Right cardiac atrium (tissue), 5 donors: ENCODE data around the gene PPP1R1B. TPM values are rescaled to one million over a fixed set of nuclear protein-coding genes. Genes with fewer than 3 reads are reported as not detected.
A peak's percentile ranks its signal among the peaks of the same experiment; 100 is the strongest.

Source experiments
- ATAC-seq, 2 donors: fragments of 200-7000 bp; cut with Tn5 transposase; one replicate each; pipeline versions ENCODE4 v1.8.0 to v1.9.1; 2020; ENCODE audit warnings: moderate library complexity in 2 of 2, mild to moderate bottlenecking in 1 of 2
- DNase-seq, 3 donors: peaks; one replicate each; pipeline ENCODE4 v3.0.0-alpha.2; 2020
- H3K27ac ChIP-seq: one replicate; pipeline ENCODE4 v1.5.1; 2013; ENCODE audit warnings: mild to moderate bottlenecking, low read length, control low read depth, moderate library complexity
- H3K27me3 ChIP-seq: one replicate; pipeline ENCODE4 v1.6.1; 2013; ENCODE audit not compliant: control insufficient read depth, insufficient read depth
- H3K4me1 ChIP-seq: one replicate; pipeline ENCODE4 v1.6.1; 2013; ENCODE audit warnings: low read length; ENCODE audit not compliant: control insufficient read depth, insufficient read depth
- H3K4me3 ChIP-seq: one replicate; pipeline ENCODE4 v1.5.1; 2013; ENCODE audit warnings: low read length, control low read depth
- H3K9me3 ChIP-seq: one replicate; pipeline ENCODE4 v1.6.1; 2013; ENCODE audit warnings: low read length; ENCODE audit not compliant: control insufficient read depth
- WGBS: extraction: QIAGEN DNeasy Blood & Tissue Kit; methylation state at CpG from one replicate; pipeline ENCODE4 v1.1.7; 2013; 5-methylcytosine and 5-hydroxymethylcytosine counted together
- intact Hi-C, 4 donors: fragments of 100-400 bp; cut with DNase I; formaldehyde crosslinking; loops; one replicate each; pipeline versions ENCODE4 v1.11.0 to v1.14.0; 2022 to 2023
- polyA plus RNA-seq: library from polyadenylated mRNA; stranded (reverse); fragments of 200-250 nt; gene quantifications from one replicate; pipeline ENCODE4 v1.2.3, GENCODE V29; 2013
- total RNA-seq, 4 donors: library from RNA; stranded (reverse); fragmentation: NEBNext Ultra II Directional; extraction: Animal tissue kit (Norgen Biotek cat#: 25700); gene quantifications; one replicate each; pipeline ENCODE4 v1.2.1, GENCODE V29; 2021
- donor health status: healthy with polysubstance abuse.
- donor health status: DM: no; HTN: yes; CAD: no.
- donor health status: DM: no; HTN: no; CAD: no.
- donor health status: DM: no; HTN: yes; CAD: no; lungs with severe emphysema.
- donor health status: DM: yes; HTN: yes; CAD: no.

Gene PPP1R1B
- total and polyA plus RNA-seq, 5 donors = 2.0 to 6.6 (median 2.6) TPM

GRCh38 chr17:39595294-39595693 lies 31.5 kb upstream of the PPP1R1B start:
- Histone ChIP-seq H3K9me3 (no peaks in the 10 kb centered on the region), H3K4me3 (no peak overlapping the region), H3K4me1 (no peaks in the 10 kb centered on the region), H3K27ac (no peak overlapping the region), H3K27me3 (no peaks in the 10 kb centered on the region)
- ATAC-seq (no peak), DNase-seq (no peak)
- intact Hi-C loops = no loop called here
- 18% methylated on average over 4 of the region's 4 CpGs for WGBS

DNA sequence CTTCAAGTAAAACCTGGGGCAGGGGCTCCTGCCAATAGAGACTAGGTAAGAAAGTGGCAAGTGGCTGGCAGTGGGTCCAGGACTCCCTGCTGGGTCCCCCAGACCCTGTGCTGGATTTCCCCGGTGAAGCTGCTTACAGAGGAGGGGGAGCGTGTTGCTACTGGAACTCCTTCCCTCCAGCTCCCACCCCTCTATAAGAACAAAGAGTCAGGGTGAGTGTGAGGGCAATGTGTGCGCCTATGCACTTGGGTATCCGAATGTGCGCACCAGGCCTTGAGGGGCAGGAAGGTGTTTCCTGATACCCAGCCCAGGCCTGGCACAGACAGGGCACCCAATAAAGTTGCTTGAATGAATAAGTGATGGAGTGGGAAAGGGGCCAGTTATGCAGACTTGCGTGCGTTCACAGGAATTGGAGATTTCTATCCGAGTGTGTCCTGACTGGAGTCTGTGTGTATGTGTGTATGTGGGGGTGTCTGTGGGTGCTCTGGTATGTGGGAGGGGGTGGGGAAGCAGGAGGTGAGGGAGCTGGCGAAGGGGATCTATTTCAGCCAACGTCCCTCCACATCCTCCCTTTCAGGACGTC lies 30.7 kb upstream of the PPP1R1B start:
- ATAC-seq (no peak), DNase-seq (no peak)
- intact Hi-C loops = no loop called here
- Histone ChIP-seq H3K27ac (no peak overlapping the region), H3K27me3 (no peaks in the 10 kb centered on the region), H3K4me1 (no peaks in the 10 kb centered on the region), H3K9me3 (no peaks in the 10 kb centered on the region), H3K4me3 (no peak overlapping the region)
- 14% methylated on average over 11 of the region's 11 CpGs for WGBS

DNA sequence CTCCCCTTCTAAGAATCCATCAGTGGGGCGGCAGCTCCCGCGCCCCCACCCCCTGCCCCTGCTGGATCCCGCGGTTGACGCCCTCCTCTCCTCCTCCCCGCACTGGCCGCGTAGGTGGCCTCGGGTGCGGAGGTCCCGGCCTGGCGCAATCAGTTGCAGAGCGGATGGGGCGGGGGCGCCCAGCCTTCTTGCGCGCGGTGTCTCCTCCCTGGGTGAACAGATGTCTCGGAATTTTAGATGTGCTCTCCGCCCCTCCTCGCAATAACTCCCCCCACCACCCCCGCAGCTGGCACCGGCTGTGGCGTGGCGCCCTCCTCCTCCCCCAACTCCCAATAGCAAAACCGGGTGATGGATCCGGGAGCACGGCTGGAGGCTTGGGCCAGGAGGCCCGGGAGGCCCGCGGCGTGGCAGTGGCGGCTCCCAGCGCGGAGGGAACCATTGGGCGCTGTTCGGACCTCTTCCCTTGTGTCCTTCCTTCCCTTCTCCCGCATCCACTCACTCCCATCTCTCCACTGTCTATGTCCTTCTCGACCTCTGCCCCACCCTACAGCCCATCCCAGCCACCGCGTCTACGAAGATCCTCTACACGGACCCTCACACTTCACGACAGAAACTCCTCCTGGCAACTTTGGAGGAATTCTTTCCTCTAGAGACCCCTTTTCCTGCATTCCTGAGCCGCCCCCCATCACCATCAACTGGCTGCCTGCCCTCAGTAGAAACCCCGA lies 30.0 kb upstream of the PPP1R1B start:
- H3K27ac ChIP-seq = no peak overlapping the region
- H3K4me1 ChIP-seq = no peaks in the 10 kb centered on the region
- no peaks in the 10 kb centered on the region for H3K9me3 ChIP-seq
- intact Hi-C loops = no loop called here
- no peak for DNase-seq
- H3K4me3 ChIP-seq = no peak overlapping the region
- ATAC-seq = no peak
- WGBS = 3% methylated on average over 47 of the region's 47 CpGs
- H3K27me3 ChIP-seq = no peaks in the 10 kb centered on the region

- no peaks in the 10 kb centered on the region for H3K4me1 ChIP-seq
- 7% methylated on average over 22 of the region's 22 CpGs for WGBS
- no peaks in the 10 kb centered on the region for H3K9me3 ChIP-seq
- no peak for DNase-seq
- no peaks in the 10 kb centered on the region for H3K27me3 ChIP-seq
- intact Hi-C loops = no loop called here
- no peak for ATAC-seq
- no peak overlapping the region for H3K4me3 ChIP-seq
- no peak overlapping the region for H3K27ac ChIP-seq
Measured at GRCh38 chr17:39597372-39598046, 29.2 kb upstream of the PPP1R1B start.

GRCh38 chr17:39598047-39598481 lies 28.7 kb upstream of the PPP1R1B start:
- no peaks in the 10 kb centered on the region for H3K9me3 ChIP-seq
- H3K4me1 ChIP-seq = no peaks in the 10 kb centered on the region
- H3K4me3 ChIP-seq = no peak overlapping the region
- H3K27ac ChIP-seq = no peak overlapping the region
- ATAC-seq (no peak), DNase-seq (no peak)
- H3K27me3 ChIP-seq = no peaks in the 10 kb centered on the region
- 10% methylated on average over 13 of the region's 13 CpGs for WGBS
- intact Hi-C loops = no loop called here

GRCh38 chr17:39598630-39599003 lies 28.1 kb upstream of the PPP1R1B start:
- WGBS = 4% methylated on average over 17 of the region's 17 CpGs
- intact Hi-C loops = no loop called here
- peak overlapping the region; percentile 18 for H3K4me3 ChIP-seq
- H3K9me3 ChIP-seq = no peaks in the 10 kb centered on the region
- H3K4me1 ChIP-seq = no peaks in the 10 kb centered on the region
- no peak for ATAC-seq
- no peak for DNase-seq
- H3K27me3 ChIP-seq = no peaks in the 10 kb centered on the region
- no peak overlapping the region for H3K27ac ChIP-seq

DNA sequence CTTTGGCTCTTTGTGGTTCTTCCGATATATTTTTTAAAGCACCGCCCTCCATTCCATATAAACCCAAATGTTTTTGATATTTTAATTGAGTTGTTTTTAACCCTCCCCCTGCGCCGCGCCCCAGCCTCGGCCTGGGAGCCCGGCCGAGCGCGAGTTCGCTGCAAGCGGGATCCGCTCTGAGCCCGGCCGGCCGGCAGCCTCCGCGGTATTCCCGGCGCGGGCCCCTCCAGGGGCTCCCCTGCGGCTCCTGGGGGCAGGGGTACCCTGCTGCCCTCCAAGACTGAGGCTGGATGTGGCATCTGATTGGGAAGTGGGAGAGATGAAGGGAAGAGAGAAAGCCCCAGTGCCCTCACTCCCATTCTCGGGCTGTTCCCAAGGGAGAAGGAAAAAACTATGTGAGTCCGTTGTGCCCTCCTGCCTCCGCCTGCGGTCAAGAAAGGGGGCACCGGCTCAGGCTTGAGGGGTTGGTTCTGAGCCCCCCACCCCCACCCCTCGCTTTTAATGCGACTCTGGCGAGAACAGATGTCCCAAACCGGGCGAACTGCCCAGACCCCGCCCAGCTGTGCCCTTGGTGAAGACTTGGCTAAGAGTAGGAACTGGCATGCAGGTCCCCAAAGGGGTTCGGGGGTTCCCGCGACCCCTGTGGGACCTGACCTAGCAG lies 27.6 kb upstream of the PPP1R1B start:
- DNase-seq (no peak), ATAC-seq (no peak)
- WGBS = 3% methylated on average over 36 of the region's 36 CpGs
- intact Hi-C loops = no loop called here
- Histone ChIP-seq H3K4me3 (peak overlapping the region; percentile 18), H3K27me3 (no peaks in the 10 kb centered on the region), H3K9me3 (no peaks in the 10 kb centered on the region), H3K27ac (no peak overlapping the region), H3K4me1 (no peaks in the 10 kb centered on the region)

- intact Hi-C loops = no loop called here
- Histone ChIP-seq H3K4me3 (no peak overlapping the region), H3K27ac (no peak overlapping the region), H3K4me1 (no peaks in the 10 kb centered on the region), H3K9me3 (no peaks in the 10 kb centered on the region), H3K27me3 (no peaks in the 10 kb centered on the region)
- DNase-seq (no peak), ATAC-seq (no peak)
- WGBS = 4% methylated on average over 28 of the region's 28 CpGs
Measured at GRCh38 chr17:39599665-39600231, 27.0 kb upstream of the PPP1R1B start.

DNA sequence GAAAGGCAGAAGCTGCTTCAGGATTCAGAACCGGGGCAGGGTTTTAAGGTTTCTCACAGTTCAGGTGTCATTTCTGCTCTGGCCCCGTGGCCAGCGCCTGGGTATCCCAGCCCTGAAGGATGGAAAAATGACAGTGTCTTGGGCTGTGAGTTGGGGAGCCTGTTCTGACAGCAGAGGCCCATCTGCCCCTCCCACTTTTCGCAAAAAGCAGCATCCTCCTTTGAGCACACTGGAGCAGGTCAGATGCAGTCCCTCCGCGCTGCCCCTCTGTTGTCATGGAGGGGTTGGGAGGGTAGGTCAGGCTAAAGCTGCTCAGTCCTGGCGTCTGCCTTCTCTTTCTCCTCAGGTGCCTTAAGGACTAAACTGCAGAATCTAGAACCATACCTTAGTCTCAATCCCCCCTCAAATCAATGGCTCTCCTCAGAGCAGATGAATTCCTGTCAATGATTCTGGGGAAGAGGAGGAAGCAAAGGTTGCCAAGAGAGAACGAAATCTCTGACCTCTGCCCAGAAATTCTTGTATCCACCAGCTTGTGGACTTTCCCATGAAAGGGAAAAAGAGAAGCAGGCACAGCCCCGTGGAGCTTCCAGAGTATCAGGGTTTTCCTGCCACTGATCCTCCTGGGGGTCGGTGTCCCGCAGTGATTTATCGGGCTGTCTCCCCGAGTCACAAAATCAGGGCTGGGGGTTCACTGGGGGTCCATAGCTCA lies 26.3 kb upstream of the PPP1R1B start:
- no peaks in the 10 kb centered on the region for H3K27me3 ChIP-seq
- DNase-seq = no peak
- WGBS = 5% methylated on average over 13 of the region's 13 CpGs
- intact Hi-C loops = no loop called here
- H3K4me3 ChIP-seq = no peak overlapping the region
- no peaks in the 10 kb centered on the region for H3K4me1 ChIP-seq
- H3K9me3 ChIP-seq = no peaks in the 10 kb centered on the region
- H3K27ac ChIP-seq = no peak overlapping the region
- ATAC-seq = no peak

DNA sequence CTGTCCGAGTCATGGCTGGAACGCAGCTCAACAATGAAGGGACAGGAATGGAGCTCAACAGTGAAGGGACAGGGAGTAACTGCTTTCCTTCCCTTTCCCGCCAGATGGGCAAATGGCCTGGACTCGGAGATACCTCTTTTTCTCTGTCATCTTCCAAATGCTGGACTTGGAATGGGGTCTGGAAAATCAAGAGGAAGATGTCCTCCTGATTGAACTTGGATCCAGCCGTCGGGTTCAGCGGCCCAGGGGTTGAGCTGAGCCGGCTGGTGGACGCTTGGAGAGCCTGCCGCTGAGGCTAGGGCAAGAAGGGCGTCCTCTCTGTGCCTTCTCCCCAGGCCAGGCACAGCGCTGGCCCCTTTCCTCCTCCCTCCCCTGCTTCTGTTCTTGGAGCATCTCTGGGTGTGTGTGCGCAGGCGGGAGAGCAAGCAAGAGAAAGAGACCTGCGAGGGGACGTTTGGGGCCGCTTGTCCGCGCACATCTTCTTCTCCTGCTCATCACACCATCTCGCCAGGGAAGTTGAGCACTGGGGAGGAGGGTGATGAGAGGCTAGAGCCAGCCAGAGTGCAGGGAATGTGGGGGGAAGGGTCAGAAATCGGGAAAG lies 25.7 kb upstream of the PPP1R1B start:
- DNase-seq (no peak), ATAC-seq (no peak)
- no peaks in the 10 kb centered on the region for H3K9me3 ChIP-seq
- H3K4me3 ChIP-seq = no peak overlapping the region
- 11% methylated on average over 21 of the region's 21 CpGs for WGBS
- peaks cover 3% of the 10 kb centered on the region for H3K4me1 ChIP-seq
- H3K27me3 ChIP-seq = no peaks in the 10 kb centered on the region
- intact Hi-C loops = no loop called here
- H3K27ac ChIP-seq = no peak overlapping the region
